GM12874 (cell line): Measurements from ENCODE around the gene INAFM1.

ENCODE experiments used
- CTCF ChIP-seq: IDR thresholded peaks from 2 replicates; pipeline ENCODE4 v1.5.1; 2011; ENCODE audit warnings: low read depth, mild to moderate bottlenecking, control low read depth, low read length, moderate library complexity; ENCODE audit not compliant: insufficient read depth

The INAFM1 gene

GRCh38 chr19:47323872-47324271 is 49.2 kb downstream of the INAFM1 start:
- no peak for TF ChIP-seq CTCF

GRCh38 chr19:47324502-47324901 is 49.8 kb downstream of the INAFM1 start:
- no peak for TF ChIP-seq CTCF
